Glomerular visceral epithelial cell (primary cell): ENCODE measurements around the gene KRTCAP2.
A peak's percentile ranks its signal among the peaks of the same experiment; 100 is the strongest.
"Not testable (repeated sequence)": the region's sequence is repeated elsewhere in the genome, so short reads cannot be mapped to it uniquely, and the experiment has no call there.

ENCODE experiments used
- DNase-seq: peaks from one replicate; pipeline ENCODE4 v3.0.0-alpha.2; 2016; ENCODE audit errors: extremely low spot score

The KRTCAP2 gene

GRCh38 chr1:155172732-155173477 lies at the start of gene KRTCAP2:
Gene KRTCAP2, minus strand, starts transcription at chr1:155173304. Its CDS starts 80 bp downstream, at chr1:155173224.
- peak; percentile 97 for DNase-seq

GRCh38 chr1:155220211-155220965 lies 47.3 kb upstream of the KRTCAP2 start:
- DNase-seq: not testable (repeated sequence)

- peak; percentile 36 for DNase-seq
Observed at GRCh38 chr1:155219592-155220031, 46.5 kb upstream of the KRTCAP2 start.

- peak; percentile 68 for DNase-seq
Observed at GRCh38 chr1:155218854-155219591, 45.9 kb upstream of the KRTCAP2 start.

GRCh38 chr1:155214702-155215101 lies 41.6 kb upstream of the KRTCAP2 start:
- not testable (repeated sequence) for DNase-seq

GRCh38 chr1:155212051-155212440 lies 38.9 kb upstream of the KRTCAP2 start:
- DNase-seq: not testable (repeated sequence)

- DNase-seq: not testable (repeated sequence)
Observed at GRCh38 chr1:155211381-155212050, 38.4 kb upstream of the KRTCAP2 start.

- no peak for DNase-seq
Observed at GRCh38 chr1:155210314-155211104, 37.4 kb upstream of the KRTCAP2 start.

GRCh38 chr1:155209312-155209721 lies 36.2 kb upstream of the KRTCAP2 start:
- DNase-seq: no peak

GRCh38 chr1:155208541-155209311 lies 35.6 kb upstream of the KRTCAP2 start, which contains the start of gene MTX1:
Gene MTX1, plus strand, starts transcription at chr1:155208695. Its CDS starts 110 bp downstream, at chr1:155208805.
- peak; percentile 92 for DNase-seq

GRCh38 chr1:155207806-155208540 lies 34.9 kb upstream of the KRTCAP2 start, which contains the start of gene THBS3:
Gene THBS3, minus strand, starts transcription at chr1:155207897. Its CDS starts 21 bp downstream, at chr1:155207876.
- peak; percentile 58 for DNase-seq

GRCh38 chr1:155206891-155207805 lies 34.0 kb upstream of the KRTCAP2 start:
- peak; percentile 88 for DNase-seq

GRCh38 chr1:155205969-155206593 lies 33.0 kb upstream of the KRTCAP2 start:
- DNase-seq: no peak

- DNase-seq: no peak
Observed at GRCh38 chr1:155205035-155205434, 31.9 kb upstream of the KRTCAP2 start.

GRCh38 chr1:155202731-155203515 lies 29.8 kb upstream of the KRTCAP2 start:
- no peak for DNase-seq

- DNase-seq: no peak
Observed at GRCh38 chr1:155202198-155202597, 29.1 kb upstream of the KRTCAP2 start.

GRCh38 chr1:155200920-155201319 lies 27.8 kb upstream of the KRTCAP2 start:
- no peak for DNase-seq
